PFSK-1 (cell line): ENCODE measurements around the gene JOSD1.
A peak's percentile ranks its signal among the peaks of the same experiment; 100 is the strongest.

Experiments
- FOXP2 ChIP-seq: optimal IDR thresholded peaks from 2 replicates; pipeline ENCODE3; 2011; ENCODE audit warnings: borderline replicate concordance, control low read depth, inconsistent platforms; ENCODE audit not compliant: insufficient read depth; ENCODE audit errors: extremely low read length, extremely low read depth
- POLR2AphosphoS5 ChIP-seq: IDR thresholded peaks from 2 replicates; pipeline ENCODE4 v1.6.1; 2012; ENCODE audit warnings: low read depth, mild to moderate bottlenecking, control low read depth, low read length, moderate library complexity
- SIN3A ChIP-seq: IDR thresholded peaks from 2 replicates; pipeline ENCODE4 v1.6.1; 2012; ENCODE audit warnings: mild to moderate bottlenecking, low read length, moderate library complexity, borderline replicate concordance; ENCODE audit not compliant: insufficient read depth
- TAF1 ChIP-seq: IDR thresholded peaks from 2 replicates; pipeline ENCODE4 v1.6.1; 2012; ENCODE audit warnings: low read length, control low read depth, borderline replicate concordance; ENCODE audit not compliant: insufficient read depth
- TF ChIP-seq, protein P1 (sequence below), 2 experiments: IDR thresholded peaks; 2 replicates each; pipeline versions ENCODE4 v1.6.1 to v1.8.0; 2011 to 2012; ENCODE audit warnings: low read depth in 2 of 2, low read length in 2 of 2, control low read depth in 1 of 2, inconsistent platforms in 1 of 2, mild to moderate bottlenecking in 1 of 2, moderate library complexity in 1 of 2; ENCODE audit not compliant: insufficient read depth in 1 of 2

JOSD1 gene

DNA sequence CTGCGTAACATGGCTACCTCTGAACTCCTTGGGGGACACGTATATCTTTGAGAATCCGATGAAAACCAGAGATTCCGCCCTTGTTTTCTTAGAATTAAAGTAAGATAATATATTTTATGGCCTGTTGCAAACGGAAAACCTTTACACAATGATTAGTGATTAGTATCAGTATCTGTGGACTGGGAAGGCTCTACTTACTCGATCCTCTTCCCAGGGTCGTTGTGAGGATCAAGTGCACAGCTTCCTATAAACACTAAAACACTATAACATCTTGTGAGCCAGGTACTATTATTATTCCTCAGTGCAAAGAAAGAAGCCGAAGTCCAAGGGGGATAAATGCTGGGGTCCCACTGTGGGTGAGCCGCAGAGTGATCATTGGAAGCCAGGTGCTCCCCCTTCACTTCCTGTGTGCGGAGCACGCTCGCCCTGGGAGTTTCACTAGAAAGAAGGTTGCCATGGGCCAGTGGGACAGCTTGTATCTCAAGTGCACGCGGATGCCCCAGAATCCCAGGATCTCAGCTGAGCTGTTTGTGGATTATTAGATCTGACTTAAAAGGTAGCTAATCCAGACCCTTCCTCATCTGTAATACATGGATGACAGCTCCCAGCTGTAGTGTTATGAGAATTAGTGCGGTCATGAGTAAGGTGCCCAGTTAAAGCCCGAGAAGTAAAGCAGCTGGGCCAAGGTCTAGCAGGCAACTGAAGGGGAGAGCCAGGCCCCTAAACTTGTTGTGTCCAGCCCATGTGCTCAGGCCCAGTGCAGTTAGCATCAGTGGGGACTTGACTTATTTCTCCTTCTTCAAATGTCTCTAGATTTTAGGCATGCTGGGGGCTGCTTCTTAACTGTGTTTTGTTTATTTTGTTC is 43.5 kb downstream of the JOSD1 start:
- TF ChIP-seq SIN3A (no peak), FOXP2 (no peak), POLR2AphosphoS5 (no peak), TAF1 (no peak)
- TF ChIP-seq, protein P1, sequence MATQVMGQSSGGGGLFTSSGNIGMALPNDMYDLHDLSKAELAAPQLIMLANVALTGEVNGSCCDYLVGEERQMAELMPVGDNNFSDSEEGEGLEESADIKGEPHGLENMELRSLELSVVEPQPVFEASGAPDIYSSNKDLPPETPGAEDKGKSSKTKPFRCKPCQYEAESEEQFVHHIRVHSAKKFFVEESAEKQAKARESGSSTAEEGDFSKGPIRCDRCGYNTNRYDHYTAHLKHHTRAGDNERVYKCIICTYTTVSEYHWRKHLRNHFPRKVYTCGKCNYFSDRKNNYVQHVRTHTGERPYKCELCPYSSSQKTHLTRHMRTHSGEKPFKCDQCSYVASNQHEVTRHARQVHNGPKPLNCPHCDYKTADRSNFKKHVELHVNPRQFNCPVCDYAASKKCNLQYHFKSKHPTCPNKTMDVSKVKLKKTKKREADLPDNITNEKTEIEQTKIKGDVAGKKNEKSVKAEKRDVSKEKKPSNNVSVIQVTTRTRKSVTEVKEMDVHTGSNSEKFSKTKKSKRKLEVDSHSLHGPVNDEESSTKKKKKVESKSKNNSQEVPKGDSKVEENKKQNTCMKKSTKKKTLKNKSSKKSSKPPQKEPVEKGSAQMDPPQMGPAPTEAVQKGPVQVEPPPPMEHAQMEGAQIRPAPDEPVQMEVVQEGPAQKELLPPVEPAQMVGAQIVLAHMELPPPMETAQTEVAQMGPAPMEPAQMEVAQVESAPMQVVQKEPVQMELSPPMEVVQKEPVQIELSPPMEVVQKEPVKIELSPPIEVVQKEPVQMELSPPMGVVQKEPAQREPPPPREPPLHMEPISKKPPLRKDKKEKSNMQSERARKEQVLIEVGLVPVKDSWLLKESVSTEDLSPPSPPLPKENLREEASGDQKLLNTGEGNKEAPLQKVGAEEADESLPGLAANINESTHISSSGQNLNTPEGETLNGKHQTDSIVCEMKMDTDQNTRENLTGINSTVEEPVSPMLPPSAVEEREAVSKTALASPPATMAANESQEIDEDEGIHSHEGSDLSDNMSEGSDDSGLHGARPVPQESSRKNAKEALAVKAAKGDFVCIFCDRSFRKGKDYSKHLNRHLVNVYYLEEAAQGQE (IDR thresholded peaks at IDR 0.05; ENCODE audit: insufficient read depth in 1 of 2, low read depth in 2 of 2, low read length in 2 of 2), result no peak

DNA sequence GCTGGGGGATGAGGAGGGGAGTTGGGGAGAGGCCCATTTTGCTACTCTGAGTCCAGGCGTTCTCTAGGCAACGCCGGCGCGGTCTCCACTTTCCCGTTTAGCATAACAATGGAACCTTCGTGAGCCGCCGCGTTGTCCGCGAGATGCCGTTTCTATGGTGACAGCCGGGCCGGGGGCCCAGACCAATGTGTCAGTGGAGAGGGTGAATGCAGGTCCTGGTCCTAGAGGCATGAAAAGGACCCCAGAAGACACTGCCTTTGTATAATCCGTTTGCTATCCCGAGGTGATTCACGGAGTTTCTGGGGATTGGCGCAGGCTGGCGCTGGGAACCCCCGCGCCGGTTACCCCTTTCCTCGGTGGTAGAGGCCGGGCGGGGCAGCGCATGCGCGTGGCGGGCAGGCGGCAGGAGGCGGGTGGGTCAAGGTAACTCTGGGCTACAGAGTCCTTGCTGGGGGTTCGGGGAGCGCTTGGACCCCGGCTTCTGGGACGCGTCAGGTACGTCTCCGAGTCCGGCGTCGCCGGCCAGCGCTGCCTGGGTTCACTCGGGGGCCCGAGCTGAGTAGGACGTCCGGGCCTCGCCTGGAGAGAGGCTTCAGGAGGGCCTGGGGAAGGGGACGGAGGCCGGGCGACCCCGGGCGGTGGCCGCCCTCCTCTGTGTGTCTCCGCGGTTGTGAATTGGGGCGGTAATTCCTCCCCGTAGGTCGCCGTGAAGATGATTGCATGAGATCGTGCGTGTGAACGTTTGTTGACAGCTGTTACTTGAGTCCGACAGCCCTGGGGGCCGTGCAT is 44.3 kb downstream of the JOSD1 start, which contains the start of the genes CBY1 and FAM227A:
TSS of gene CBY1 (plus strand) at position 383 of the 789 bp plus-strand sequence. CDS start 11,417 bp downstream, outside the sequence.
TSS of gene FAM227A (minus strand) at position 137 of the 789 bp plus-strand sequence. CDS start 6,224 bp downstream, outside the sequence.
- peak; percentile 44; the same call in 1 of the 2 replicates for TF ChIP-seq POLR2AphosphoS5
- peak; percentile 15 for TF ChIP-seq FOXP2
- TF ChIP-seq SIN3A, result no peak
- peak; percentile 31; the same call in 1 of the 2 replicates for TF ChIP-seq TAF1
- TF ChIP-seq, protein P1 (IDR thresholded peaks at IDR 0.05; ENCODE audit: insufficient read depth in 1 of 2, low read depth in 2 of 2, low read length in 2 of 2), result no peak

DNA sequence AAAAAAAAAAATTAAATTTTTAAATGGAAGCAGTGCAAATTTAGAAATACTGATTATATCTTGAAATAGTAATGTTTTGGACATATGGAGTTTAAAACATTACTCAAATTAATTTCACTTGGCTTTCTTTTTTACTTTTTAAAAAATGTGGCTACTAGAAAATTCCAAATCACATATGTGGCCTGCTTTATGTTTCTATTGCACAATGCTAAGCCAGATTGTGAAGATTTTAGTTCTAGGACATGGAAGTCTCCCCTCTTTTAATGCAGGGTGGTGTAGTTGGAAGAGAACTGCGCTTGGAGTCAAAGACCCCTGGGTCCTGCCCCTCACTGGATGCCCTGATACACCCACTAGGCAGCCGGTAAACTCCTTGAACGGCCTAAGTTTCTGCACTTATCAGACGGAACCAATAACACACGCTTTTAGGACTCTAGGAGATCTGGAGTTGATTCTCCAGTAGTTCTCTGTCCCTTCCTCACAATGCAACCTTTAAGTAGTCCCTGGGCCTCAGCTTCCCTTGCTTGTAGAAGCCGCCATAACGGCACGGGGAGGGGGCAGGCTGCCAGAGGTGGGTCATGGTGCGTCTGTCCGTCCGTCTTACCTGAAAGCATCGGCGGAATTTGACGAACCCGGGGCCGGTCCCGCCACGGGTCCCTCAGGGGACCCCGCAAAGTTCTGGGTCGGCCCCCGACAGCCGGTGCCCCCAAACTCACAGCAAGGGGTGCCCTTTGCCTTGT is 45.1 kb downstream of the JOSD1 start:
- TF ChIP-seq POLR2AphosphoS5 (no peak), TAF1 (no peak), FOXP2 (no peak), SIN3A (no peak)
- TF ChIP-seq, protein P1 (IDR thresholded peaks at IDR 0.05; ENCODE audit: insufficient read depth in 1 of 2, low read depth in 2 of 2, low read length in 2 of 2), result no peak

DNA sequence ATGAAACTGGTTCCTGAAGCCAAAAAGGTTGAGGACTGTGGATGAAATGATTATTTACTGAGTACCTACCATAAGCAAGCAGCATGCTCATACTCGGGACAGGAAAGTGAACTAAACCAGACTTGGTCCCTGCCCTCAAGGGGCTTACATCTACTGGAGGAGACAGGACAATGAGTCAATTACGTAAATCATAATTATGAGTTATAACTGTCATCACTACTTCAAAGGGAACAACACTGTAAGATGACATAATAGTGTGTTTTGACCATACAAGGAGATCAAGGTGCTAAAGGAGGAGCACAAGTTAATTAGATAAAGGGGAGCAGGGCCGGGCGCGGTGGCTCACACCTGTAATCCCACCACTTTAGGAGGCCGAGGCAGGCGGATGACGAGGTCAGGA is 47.0 kb downstream of the JOSD1 start:
- TF ChIP-seq SIN3A (no peak), POLR2AphosphoS5 (no peak), FOXP2 (no peak), TAF1 (no peak)
- TF ChIP-seq, protein P1 (IDR thresholded peaks at IDR 0.05; ENCODE audit: insufficient read depth in 1 of 2, low read depth in 2 of 2, low read length in 2 of 2), result no peak
